ENCODE results near the gene MTREX.

The MTREX gene

DNA sequence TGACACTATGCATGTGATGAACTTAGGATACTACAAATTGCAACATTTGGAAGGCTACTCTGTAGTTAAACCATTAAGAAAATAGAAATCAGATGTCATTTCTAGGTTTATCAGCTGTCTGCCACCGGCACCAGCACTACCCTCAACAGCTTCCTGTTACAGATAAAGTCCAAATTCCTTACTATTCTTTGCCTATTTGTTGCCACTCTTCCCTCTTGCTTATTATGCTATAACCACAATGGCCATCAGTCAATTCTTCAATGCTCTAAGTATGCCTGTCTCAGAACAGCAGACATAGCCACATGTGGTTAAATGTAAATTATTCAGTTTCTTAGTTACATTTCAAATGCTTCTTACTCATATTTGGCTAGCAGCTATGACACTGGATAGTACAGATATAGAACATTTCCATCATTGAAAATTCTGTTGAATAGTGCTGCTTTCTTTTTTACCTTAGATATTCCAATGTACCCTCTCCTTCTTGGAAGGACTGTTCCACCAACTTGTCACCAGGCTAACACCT is 21.3 kb upstream of the MTREX start:
- no peak for TF ChIP-seq CTCF (IDR thresholded peaks at IDR 0.05; ENCODE audit: poor library complexity, severe bottlenecking)
- DNase-seq (ENCODE audit: low spot score) (no peak), ATAC-seq (ENCODE audit: low read depth) (no peak)
- Histone ChIP-seq H3K36me3 (ENCODE audit: low read depth) (peaks cover 97% of the 10 kb centered on the region), H3K4me1 (ENCODE audit: insufficient read depth, poor library complexity, severe bottlenecking) (no peaks in the 10 kb centered on the region), H3K4me3 (ENCODE audit: severe bottlenecking) (no peak overlapping the region), H3K9me3 (ENCODE audit: severe bottlenecking) (no peaks in the 10 kb centered on the region), H3K27me3 (ENCODE audit: insufficient read depth, poor library complexity, severe bottlenecking) (no peaks in the 10 kb centered on the region), H3K27ac (ENCODE audit: poor library complexity, severe bottlenecking) (no peak overlapping the region)

GRCh38 chr5:55289808-55290207 is 18.0 kb upstream of the MTREX start:
- Histone ChIP-seq H3K27ac (ENCODE audit: poor library complexity, severe bottlenecking) (no peak overlapping the region), H3K4me1 (ENCODE audit: insufficient read depth, poor library complexity, severe bottlenecking) (no peaks in the 10 kb centered on the region), H3K27me3 (ENCODE audit: insufficient read depth, poor library complexity, severe bottlenecking) (no peaks in the 10 kb centered on the region), H3K36me3 (ENCODE audit: low read depth) (peaks cover 97% of the 10 kb centered on the region), H3K9me3 (ENCODE audit: severe bottlenecking) (no peaks in the 10 kb centered on the region), H3K4me3 (ENCODE audit: severe bottlenecking) (no peak overlapping the region)
- no peak for ATAC-seq (ENCODE audit: low read depth)
- TF ChIP-seq CTCF (IDR thresholded peaks at IDR 0.05; ENCODE audit: poor library complexity, severe bottlenecking), result no peak
- DNase-seq (ENCODE audit: low spot score), result no peak

- Histone ChIP-seq H3K9me3 (ENCODE audit: severe bottlenecking) (no peaks in the 10 kb centered on the region), H3K27ac (ENCODE audit: poor library complexity, severe bottlenecking) (no peak overlapping the region), H3K4me1 (ENCODE audit: insufficient read depth, poor library complexity, severe bottlenecking) (no peaks in the 10 kb centered on the region), H3K27me3 (ENCODE audit: insufficient read depth, poor library complexity, severe bottlenecking) (no peaks in the 10 kb centered on the region), H3K36me3 (ENCODE audit: low read depth) (peaks cover 97% of the 10 kb centered on the region), H3K4me3 (ENCODE audit: severe bottlenecking) (no peak overlapping the region)
- ATAC-seq (ENCODE audit: low read depth) (no peak), DNase-seq (ENCODE audit: low spot score) (no peak)
- no peak for TF ChIP-seq CTCF (IDR thresholded peaks at IDR 0.05; ENCODE audit: poor library complexity, severe bottlenecking)
These were observed 16.8 kb upstream of the MTREX start for GRCh38 chr5:55290991-55291390.

- no peak for TF ChIP-seq CTCF (IDR thresholded peaks at IDR 0.05; ENCODE audit: poor library complexity, severe bottlenecking)
These were observed 12.9 kb upstream of the MTREX start for GRCh38 chr5:55294935-55295334.

DNA sequence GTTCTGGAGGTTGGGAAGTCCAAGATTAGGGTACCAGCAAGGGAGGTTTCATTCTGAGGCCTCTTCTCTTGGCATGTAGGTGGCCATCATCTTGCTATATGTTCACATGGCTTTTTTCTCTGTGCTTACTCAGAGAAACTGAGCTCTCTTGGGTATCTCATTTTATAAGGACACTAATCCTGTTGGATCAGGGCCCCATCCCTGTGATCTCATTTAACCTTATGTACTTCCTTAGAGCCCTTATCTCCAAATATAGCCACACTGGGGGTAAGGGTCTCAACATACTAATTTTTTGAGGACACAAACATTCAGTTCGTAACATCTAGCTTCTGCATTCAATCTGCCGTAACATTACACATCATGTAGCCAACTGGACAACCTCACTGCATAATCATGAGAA is 6.9 kb upstream of the MTREX start:
- no peak for TF ChIP-seq CTCF (IDR thresholded peaks at IDR 0.05; ENCODE audit: poor library complexity, severe bottlenecking)
- Histone ChIP-seq H3K9me3 (ENCODE audit: severe bottlenecking) (peaks cover 4% of the 10 kb centered on the region), H3K4me1 (ENCODE audit: insufficient read depth, poor library complexity, severe bottlenecking) (peaks cover 18% of the 10 kb centered on the region), H3K27me3 (ENCODE audit: insufficient read depth, poor library complexity, severe bottlenecking) (no peaks in the 10 kb centered on the region), H3K36me3 (ENCODE audit: low read depth) (peaks cover 64% of the 10 kb centered on the region), H3K27ac (ENCODE audit: poor library complexity, severe bottlenecking) (no peak overlapping the region), H3K4me3 (ENCODE audit: severe bottlenecking) (no peak overlapping the region)
- DNase-seq (ENCODE audit: low spot score) (no peak), ATAC-seq (ENCODE audit: low read depth) (no peak)

More at GRCh38 chr5:55294935-55295334, 12.9 kb upstream of the MTREX start:
- no peak for ATAC-seq (ENCODE audit: low read depth)
- Histone ChIP-seq H3K4me1 (ENCODE audit: insufficient read depth, poor library complexity, severe bottlenecking) (no peaks in the 10 kb centered on the region), H3K27ac (ENCODE audit: poor library complexity, severe bottlenecking) (no peak overlapping the region), H3K27me3 (ENCODE audit: insufficient read depth, poor library complexity, severe bottlenecking) (no peaks in the 10 kb centered on the region), H3K9me3 (ENCODE audit: severe bottlenecking) (peaks cover 4% of the 10 kb centered on the region), H3K4me3 (ENCODE audit: severe bottlenecking) (no peak overlapping the region), H3K36me3 (ENCODE audit: low read depth) (peaks cover 86% of the 10 kb centered on the region)
- no peak for DNase-seq (ENCODE audit: low spot score)
